ENCODE data around the gene SLC27A5. TPM values are rescaled to one million over a fixed set of nuclear protein-coding genes. Genes with fewer than 3 reads are reported as not detected.
"Not testable (repeated sequence)": the region's sequence is repeated elsewhere in the genome, so short reads cannot be mapped to it uniquely, and the experiment has no call there.

The SLC27A5 gene
- total RNA-seq, 4 donors from 2014 or later, result 2.0 to 9.1 (median 4.6) TPM

DNA sequence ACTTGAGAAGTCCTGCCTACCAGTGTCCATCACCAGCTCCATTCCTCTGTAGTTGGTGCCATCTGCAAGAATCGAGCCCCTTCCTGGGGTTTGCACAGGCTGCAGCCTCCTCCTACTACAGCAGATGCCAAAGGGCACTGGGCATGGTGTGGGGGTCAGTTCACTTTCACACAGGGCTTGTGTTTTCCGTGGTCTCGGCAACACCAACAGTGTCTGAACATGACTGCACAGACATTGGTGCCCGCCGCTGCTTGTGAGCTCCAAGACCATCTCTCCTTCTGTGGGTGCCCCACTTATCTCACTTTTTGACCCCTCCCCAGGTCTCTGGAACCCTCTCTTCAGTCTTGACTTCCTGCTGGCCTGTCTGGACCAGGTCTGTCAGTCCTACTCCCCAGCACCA, 20.4 kb downstream of the SLC27A5 start:
- Histone ChIP-seq H3K36me3 (no peaks in the 10 kb centered on the region), H3K27ac (no peak overlapping the region), H3K9me3 (no peaks in the 10 kb centered on the region), H3K4me3 (no peak overlapping the region), H3K4me1 (no peaks in the 10 kb centered on the region), H3K27me3 (no peaks in the 10 kb centered on the region)
- intact Hi-C loops (cut with DNase I; ENCODE audit: low total_unique reads) (no loop called here), in situ Hi-C loops (cut with MboI; ENCODE audit: low sequenced_read_pairs in 4 of 4) (no loop called here)
- no peak for ATAC-seq
- TF ChIP-seq, protein P1, sequence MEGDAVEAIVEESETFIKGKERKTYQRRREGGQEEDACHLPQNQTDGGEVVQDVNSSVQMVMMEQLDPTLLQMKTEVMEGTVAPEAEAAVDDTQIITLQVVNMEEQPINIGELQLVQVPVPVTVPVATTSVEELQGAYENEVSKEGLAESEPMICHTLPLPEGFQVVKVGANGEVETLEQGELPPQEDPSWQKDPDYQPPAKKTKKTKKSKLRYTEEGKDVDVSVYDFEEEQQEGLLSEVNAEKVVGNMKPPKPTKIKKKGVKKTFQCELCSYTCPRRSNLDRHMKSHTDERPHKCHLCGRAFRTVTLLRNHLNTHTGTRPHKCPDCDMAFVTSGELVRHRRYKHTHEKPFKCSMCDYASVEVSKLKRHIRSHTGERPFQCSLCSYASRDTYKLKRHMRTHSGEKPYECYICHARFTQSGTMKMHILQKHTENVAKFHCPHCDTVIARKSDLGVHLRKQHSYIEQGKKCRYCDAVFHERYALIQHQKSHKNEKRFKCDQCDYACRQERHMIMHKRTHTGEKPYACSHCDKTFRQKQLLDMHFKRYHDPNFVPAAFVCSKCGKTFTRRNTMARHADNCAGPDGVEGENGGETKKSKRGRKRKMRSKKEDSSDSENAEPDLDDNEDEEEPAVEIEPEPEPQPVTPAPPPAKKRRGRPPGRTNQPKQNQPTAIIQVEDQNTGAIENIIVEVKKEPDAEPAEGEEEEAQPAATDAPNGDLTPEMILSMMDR (IDR thresholded peaks at IDR 0.05 in 4 of 5, conservative IDR thresholded peaks at IDR 0.05 in 1 of 5), result no peak
- TF ChIP-seq POLR2A (IDR thresholded peaks at IDR 0.05), result no peak
- DNase-seq, result no peak

GRCh38 chr19:58484349-58484748, 27.4 kb downstream of the SLC27A5 start:
- H3K27me3 ChIP-seq; H3K4me3 ChIP-seq; in situ Hi-C loops (cut with MboI; ENCODE audit: low sequenced_read_pairs in 4 of 4); H3K9me3 ChIP-seq; DNase-seq; intact Hi-C loops (cut with DNase I; ENCODE audit: low total_unique reads); H3K4me1 ChIP-seq; H3K27ac ChIP-seq; ATAC-seq: not testable (repeated sequence)
- H3K36me3 ChIP-seq, result peaks cover 0 to 10% of the 10 kb centered on the region in 2 donors

GRCh38 chr19:58483776-58484175, 28.0 kb downstream of the SLC27A5 start:
- no peak for DNase-seq
- intact Hi-C loops (cut with DNase I; ENCODE audit: low total_unique reads), result no loop called here
- in situ Hi-C loops (cut with MboI; ENCODE audit: low sequenced_read_pairs in 4 of 4), result no loop called here
- Histone ChIP-seq H3K9me3 (no peaks in the 10 kb centered on the region), H3K36me3 (peaks cover 0 to 11% of the 10 kb centered on the region in 2 donors), H3K27me3 (no peaks in the 10 kb centered on the region), H3K4me1 (no peaks in the 10 kb centered on the region), H3K27ac (no peak overlapping the region), H3K4me3 (no peak overlapping the region)
- no peak for TF ChIP-seq POLR2A (IDR thresholded peaks at IDR 0.05)
- TF ChIP-seq, protein P1 (IDR thresholded peaks at IDR 0.05 in 4 of 5, conservative IDR thresholded peaks at IDR 0.05 in 1 of 5), result no peak
- no peak for ATAC-seq

DNA sequence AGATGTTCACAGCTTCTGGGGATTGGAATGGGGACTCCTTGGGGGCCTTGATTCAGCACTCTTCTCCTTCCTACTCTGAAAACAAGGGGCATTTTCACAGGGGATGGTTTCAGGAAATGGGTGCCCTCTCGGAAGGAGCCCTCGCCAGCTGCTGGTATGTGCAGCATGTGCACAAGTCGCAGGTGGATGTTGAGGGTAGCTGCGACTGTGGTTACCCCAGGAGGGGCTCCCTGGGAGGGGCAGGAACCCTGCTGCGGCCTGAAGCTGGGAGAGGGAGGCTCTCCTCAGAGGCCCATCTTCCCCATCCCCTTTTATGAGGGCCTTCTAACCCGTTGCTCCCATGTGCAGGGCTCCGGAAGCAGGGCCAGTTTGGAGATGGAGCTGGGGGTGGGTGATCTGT, 29.4 kb downstream of the SLC27A5 start:
- Histone ChIP-seq H3K36me3 (peaks cover 0 to 11% of the 10 kb centered on the region in 2 donors), H3K27ac (no peak overlapping the region), H3K9me3 (no peaks in the 10 kb centered on the region), H3K4me3 (no peak overlapping the region), H3K27me3 (no peaks in the 10 kb centered on the region), H3K4me1 (no peaks in the 10 kb centered on the region)
- in situ Hi-C loops (cut with MboI; ENCODE audit: low sequenced_read_pairs in 4 of 4), result no loop called here
- intact Hi-C loops (cut with DNase I; ENCODE audit: low total_unique reads), result no loop called here
- DNase-seq (no peak), ATAC-seq (no peak)
- TF ChIP-seq, protein P1 (IDR thresholded peaks at IDR 0.05 in 4 of 5, conservative IDR thresholded peaks at IDR 0.05 in 1 of 5), result no peak
- TF ChIP-seq POLR2A (IDR thresholded peaks at IDR 0.05), result no peak

DNA sequence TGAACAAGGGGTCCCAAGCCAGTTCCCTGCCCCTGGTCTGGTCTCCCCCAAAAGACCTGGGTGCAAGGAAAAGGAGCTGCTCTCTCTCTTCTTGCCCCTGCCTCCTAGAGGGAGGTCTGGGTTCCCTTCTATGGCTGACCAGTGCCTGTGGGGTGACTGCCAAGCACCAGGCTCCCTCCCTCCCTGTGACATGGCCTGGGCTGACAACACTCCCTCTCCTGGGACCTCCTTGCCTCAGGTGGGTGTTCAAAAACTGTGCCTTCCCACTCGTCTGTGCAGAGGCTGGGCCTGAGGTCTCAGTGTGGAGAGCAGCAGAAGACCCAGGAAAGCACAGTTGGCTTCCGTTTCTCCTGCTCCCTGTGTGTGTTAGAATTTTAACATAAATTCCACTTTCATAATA, 31.0 kb downstream of the SLC27A5 start:
- H3K27ac ChIP-seq, result no peak overlapping the region
- in situ Hi-C loops (cut with MboI; ENCODE audit: low sequenced_read_pairs in 4 of 4) (no loop called here), intact Hi-C loops (cut with DNase I; ENCODE audit: low total_unique reads) (no loop called here)
- no peaks in the 10 kb centered on the region for H3K27me3 ChIP-seq
- H3K4me1 ChIP-seq, result peaks cover 6 to 11% of the 10 kb centered on the region in 2 donors
- no peak overlapping the region for H3K4me3 ChIP-seq
- ATAC-seq (no peak), DNase-seq (no peak)
- no peak for TF ChIP-seq POLR2A (IDR thresholded peaks at IDR 0.05)
- TF ChIP-seq, protein P1 (IDR thresholded peaks at IDR 0.05 in 4 of 5, conservative IDR thresholded peaks at IDR 0.05 in 1 of 5), result no peak
- no peaks in the 10 kb centered on the region for H3K9me3 ChIP-seq
- peaks cover 0 to 11% of the 10 kb centered on the region in 2 donors for H3K36me3 ChIP-seq

Measured in gastrocnemius medialis (tissue), 4 donors.